Activated naive CD8-positive, alpha-beta T cell treated with anti-CD3 and anti-CD28 coated beads, Interleukin-2, amount 50 U/mL, for 16 hours (primary cell): Measurements from ENCODE around the gene GABRB1.

ENCODE experiments used
- DNase-seq: peaks from one replicate; pipeline ENCODE4 v3.0.0-alpha.2; 2020; ENCODE audit warnings: low read depth, low spot score

The GABRB1 gene

DNA sequence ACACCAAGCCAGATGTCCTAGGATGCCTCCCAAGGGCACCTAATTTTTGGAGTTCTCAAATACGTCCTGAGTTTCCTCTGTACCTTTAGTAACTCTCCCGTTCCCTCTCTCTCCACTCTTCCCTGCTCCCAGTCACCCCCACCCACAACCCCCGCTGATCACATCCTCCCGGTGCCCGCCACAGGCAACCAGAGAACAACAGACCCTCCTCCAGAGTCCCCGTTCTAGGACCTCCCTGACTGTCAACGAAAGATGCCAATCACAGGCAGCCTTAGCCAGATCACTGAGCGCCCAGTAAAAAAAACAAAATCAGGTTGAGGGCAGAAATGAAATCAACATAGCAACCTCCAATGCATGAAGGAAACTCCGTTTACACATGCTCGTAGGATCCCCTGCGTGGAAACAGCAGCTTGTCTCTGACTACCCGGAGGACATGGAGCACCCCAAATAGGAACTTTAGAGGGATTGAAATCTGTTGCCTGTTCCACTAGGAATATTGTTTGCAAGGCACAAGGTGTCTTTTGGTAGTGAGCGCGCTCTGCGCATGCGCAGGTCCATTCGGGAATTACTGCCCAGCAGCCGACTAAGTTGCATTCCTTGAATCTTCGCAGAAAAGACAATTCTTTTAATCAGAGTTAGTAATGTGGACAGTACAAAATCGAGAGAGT lies at the start of gene GABRB1:
Gene GABRB1, plus strand, starts transcription at position 557 of the 668 bp plus-strand sequence.
- no peak for DNase-seq

DNA sequence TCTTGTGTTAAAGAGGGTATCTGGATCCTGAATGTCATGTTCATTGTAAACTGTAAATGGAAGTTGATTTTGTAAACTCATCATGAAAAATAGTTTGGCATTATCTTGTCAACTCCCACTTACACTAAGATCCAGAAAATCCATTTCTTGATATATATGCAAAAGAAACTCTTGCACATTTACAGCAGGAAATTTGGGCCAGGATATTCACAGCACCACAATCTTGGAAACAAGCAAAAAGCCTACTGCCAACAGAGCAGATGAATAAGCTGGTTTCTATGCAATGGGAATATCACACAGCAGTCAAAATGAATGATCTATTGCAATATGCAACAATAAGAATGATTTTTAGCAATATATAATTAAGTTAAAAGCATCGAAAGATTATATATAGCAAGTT lies 46.6 kb upstream of the GABRB1 start:
- no peak for DNase-seq

DNA sequence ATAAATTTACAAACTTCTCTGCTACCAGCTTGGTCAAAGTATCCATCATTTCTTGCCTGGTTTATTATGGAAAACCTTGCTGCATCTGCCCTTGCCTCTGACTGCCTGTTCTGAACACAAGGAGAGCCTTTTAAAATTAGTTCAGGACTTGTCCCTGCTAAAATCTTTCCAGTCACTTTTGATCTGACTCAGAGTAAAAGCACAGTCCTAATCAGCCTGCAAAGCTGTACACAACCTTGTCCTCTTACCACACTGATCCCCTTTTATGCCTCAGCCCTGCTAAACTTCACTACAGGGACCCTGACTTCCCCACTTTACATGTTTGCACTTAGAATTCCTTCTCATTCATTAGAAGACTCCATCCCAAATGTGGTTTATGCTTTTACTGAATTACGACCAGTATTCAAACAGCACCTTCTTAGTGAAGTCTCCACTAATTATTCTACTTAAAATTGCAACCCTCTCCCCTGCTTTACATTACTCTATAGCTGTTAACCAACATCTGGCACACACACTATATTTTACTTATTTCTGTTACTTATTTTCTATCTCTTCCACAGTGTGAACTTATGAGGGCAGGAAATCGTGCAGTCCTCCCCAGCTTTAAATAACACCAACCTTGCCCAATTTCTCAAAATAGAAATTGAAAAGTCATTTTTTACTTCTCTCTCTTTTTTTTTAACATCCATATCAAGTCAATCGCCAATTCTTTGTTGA lies 44.3 kb upstream of the GABRB1 start:
- DNase-seq, result no peak

DNA sequence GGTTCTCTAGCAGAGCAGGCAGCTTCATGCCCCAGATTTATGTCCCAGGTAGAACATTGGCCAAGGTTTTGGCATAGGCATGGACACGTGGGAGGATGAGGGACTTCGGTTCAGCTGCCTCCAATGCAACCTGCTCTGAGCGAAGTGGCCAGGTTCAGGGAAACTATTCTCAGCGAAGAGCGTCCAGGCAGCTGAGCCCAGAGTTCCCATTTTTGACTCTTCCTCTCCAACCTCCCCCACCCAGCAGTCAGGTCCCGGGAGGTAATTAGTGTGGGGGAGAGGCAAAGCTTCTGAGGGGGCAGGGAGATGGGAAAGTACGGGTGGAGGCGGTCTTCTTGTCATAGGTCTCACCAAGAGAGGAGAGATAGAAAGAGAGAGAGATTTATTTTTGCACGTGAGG lies 39.0 kb upstream of the GABRB1 start:
- DNase-seq, result no peak

DNA sequence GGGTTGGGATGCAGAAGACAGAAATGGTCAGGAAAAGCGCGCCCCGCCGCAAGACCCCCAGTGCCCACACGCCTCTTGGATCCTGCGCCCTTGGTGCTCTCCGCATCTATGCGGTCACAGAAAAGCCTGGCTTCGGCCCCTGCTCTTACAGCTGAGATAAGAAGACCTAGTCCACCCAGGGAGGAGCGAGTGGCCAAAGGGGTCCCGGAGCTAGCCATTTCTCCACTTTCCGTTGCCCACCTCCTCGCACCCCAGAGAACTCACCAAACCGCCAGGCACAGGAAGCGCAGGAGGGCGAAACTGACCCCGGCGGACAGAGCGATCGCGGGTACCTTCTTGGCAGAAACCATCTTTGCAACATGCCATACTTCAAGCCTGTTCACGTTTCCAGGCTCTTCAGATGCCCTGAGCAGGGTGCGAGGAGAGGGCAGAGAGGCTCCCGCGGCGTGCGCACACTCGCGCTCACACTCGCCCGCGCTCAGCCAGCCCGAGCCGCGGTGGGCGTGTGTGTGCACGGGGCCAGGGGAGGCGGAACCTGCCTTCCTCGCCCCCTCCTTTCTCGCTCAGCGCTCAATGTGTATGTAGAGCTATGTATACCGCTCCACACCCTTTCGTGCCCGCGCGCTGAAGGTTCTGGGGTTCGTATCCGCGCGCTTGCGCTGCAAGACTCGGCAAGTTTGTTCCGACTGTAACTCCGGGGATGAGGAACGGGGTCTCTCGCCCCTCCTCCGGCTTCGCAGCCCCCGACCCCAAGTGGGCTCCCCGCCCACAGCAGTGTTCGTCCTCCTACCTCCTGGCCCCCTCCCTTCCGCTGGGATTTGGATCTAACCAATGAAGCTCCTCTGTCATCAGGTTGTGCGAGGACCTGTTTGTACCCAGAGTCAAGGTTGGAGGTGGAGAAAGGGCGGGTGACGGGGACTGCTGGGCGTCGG lies 38.0 kb upstream of the GABRB1 start, which contains the start of gene GABRA4:
Gene GABRA4, minus strand, starts transcription at position 507 of the 932 bp plus-strand sequence. Its CDS starts 157 bp downstream, at position 350.
- DNase-seq, result no peak

DNA sequence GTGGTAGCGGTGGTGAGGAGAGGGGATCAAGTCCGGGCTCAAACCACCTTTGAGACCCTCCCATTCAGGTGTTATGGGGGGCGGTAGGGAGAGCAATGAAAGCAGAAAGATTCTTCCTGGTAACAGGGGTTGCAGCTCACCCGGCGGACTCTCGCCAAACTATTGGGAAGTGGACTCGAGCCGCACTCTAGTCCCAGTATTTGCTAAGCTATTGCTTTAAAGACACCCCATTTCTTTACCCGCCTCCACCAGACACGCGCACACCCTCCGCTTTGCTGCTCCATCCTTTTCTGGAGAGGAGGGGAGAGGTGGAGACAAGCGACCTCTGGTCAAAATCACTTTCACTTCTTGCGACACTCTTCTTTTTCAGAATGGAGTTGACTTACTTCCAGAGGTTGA lies 37.4 kb upstream of the GABRB1 start:
- no peak for DNase-seq

DNA sequence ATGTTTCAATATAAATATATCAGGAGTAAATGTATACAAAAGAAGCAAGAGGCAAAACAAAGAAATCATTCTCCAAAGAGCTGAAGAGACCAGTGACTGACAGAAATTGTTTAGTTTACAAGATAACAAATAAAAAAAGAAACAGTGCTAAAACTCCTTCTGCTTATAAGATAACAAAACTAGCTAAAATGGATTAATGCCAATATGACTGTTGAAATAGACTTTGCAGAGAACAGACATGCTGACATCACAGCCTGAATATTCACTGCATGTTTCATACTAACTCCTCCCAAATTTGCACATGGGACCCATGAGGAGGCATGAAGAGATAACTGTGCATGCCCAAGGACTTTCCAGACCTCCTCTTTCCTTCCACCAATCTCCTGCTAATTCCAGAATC lies 31.8 kb upstream of the GABRB1 start:
- no peak for DNase-seq

DNA sequence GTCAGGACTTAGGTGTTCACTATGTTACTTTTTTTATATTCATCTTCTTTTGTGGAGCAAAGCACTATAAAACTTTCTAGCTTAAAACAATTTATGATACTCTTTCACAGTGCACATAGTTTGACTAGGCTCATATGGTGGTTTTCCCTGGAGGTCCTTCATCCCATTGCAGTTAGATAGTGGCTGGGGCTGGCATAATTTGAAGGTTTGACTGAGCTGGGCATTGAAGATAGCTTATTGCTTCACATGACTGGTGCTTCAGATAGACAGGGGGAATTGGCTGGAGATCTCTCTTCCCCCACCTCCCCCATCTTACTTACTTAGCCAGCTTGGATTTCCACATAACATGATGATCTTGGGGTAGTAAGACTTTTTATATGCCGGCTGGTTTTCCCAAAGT lies 31.0 kb upstream of the GABRB1 start:
- DNase-seq, result no peak

DNA sequence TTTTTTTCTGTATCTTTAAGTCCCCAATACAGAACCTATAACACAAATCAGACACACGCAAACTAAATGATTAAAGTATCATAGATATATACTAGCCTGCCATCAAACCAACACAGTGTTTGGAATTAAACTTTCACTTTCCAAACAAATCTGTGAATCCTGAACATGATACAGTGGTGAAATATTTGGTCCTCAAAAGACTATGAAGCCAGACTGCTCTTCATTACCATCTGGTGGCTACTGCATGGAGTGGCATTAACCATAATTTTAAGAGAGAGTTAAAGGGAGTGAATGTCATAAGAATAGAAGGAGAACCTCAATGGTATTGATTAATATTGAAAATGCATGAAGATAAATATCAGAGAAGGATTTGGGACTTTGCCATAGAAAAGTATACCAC lies 28.8 kb upstream of the GABRB1 start:
- DNase-seq, result no peak

DNA sequence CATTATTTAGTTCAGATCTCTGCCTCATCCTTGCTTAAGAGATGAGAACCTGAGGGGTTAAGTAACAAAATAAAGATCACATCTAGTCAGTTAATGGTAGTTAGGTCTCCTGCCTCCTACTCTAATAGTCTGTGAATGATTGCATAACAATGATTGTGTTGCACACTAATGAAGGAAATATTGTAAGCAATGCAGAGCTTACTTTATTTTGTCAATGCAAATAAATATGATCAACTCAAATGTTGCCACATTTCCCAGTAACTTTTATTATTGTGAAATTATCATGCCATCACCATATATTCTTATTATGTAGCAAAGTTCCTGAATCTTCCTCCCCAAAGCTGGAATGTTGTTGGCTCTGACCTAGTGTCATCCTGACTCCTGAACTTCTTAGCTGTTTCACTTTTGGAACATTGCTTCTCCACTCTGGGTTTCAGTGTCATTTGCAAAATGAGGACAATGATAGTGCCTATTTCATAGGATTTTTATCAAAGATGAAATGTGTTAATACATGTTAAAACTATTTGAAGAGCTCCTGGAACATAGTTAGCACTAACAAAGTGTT lies 20.9 kb upstream of the GABRB1 start:
- no peak for DNase-seq

DNA sequence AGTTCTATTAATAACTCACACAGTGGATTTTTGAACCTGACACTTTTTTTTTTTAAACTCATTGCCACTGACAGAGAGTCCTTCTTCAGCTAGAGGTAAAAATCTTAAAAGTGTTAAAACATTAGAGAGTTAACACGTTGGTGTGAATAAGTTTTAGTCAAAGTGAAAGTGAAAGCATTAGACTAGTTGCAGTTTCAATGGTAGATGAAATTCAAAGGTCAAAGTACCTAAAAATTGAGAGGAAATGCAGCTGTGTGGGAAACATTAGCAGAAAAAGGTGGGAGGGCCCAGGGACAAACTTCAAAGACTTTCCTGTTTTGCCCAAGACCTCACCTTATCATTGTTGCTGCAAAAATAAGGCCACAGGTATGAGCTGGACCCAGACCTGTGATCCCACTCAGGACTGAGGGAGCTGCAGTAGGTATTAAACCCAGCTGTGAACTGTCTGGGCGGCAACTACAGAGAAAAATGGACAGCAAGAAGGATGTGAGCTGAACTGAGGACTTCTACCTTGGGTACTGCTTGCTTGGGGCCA lies 20.4 kb upstream of the GABRB1 start:
- no peak for DNase-seq

DNA sequence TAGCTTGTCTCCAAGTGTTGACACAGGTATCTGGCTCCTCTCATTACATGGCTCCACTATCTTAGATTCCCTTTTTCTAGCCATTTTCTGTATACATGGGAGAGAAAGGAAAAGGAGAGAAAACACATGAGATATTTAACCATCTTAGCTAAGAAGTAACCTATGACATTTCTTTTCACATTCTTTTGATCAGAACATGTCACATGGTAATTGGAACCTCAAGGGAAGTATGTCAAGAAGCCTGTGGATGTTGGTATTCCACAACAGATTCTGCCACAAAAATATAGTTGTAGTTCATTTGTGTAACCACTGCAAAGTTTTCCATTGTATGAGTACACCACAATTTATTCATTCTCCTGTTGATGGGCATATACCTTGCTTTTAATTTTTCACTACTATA lies 18.7 kb upstream of the GABRB1 start:
- DNase-seq, result no peak

DNA sequence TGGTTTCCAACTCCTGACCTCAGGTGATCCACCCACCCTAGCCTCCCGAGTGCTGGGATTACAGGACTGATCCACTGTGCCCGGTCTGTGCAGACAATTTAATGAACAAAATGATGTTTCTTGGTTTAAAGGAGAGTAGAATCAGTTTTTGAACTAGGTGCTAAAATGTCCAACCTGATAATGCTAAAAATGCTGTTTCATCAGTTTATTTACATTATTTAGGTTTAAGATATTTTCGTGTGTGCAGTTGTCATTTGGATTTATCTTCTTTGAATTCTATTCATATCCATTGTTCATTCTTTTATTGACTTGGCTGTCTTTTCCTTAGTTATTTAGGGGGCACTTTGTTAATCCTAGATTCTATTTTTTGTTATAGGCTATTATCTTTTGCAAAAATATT lies 18.0 kb upstream of the GABRB1 start:
- no peak for DNase-seq

DNA sequence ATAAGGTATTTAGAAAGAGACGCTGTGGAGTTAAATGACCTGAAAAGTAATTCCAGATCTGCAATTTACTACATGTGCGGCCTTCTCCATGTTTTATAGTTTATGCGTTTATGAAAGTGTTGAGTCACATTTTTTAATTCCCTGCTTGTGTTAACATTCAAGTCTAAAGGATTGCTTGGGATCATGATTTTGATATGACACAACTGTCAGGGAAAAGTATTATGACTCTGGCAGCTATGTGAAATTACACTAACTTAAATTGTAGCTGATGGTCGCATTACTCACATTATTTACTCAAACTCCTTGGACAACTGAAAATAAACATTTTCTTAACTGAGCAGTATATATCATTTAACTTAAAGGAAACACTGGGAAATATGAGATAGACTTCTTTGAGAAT lies 14.3 kb upstream of the GABRB1 start:
- no peak for DNase-seq

DNA sequence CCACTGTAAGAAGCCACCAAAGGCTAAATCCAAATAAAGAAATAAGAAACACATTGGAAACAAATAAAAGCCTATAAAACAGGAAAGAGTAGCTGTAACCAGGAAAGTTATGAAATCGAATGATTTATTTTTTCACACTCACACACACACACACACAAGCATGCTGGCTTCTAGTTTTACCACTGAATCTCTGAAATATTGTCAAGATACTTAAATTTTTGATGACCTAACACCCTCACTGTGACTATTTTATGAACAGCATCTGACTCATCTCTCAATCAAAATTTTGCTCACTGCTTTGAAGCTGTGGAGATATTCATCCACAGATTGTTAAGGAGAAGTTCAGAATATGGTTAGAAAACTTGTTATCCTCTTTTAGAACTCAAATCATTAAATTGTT lies 13.9 kb upstream of the GABRB1 start:
- DNase-seq, result no peak

DNA sequence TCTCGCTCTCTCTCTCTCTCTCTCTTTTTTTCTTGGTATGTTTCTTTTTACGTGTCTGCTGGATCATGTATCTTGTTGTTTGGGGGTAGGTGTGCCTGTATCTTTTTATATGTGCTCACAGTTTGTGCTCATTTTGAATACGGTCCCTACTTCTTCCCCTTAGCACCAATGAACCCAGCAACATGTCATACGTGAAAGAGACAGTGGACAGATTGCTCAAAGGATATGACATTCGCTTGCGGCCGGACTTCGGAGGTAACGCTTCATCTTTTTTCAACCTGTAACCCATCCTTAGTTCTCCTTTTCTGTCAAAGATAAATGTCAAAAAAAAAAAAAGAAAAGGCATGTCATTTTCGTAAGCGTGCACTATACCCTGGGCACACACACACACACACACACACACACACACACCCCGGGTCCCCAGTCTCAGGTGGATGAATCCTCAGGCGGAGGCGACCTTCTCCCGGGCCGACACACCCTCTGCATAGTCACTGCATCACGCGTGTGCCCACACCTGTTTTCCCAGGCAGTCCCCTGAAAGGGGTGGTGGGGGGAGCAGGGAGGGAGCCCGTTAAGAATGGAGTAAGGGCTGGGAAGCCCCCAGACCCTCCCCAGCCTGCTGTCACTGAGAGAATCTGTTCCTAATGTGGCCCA lies 511 bp downstream of the GABRB1 start:
- DNase-seq, result no peak

DNA sequence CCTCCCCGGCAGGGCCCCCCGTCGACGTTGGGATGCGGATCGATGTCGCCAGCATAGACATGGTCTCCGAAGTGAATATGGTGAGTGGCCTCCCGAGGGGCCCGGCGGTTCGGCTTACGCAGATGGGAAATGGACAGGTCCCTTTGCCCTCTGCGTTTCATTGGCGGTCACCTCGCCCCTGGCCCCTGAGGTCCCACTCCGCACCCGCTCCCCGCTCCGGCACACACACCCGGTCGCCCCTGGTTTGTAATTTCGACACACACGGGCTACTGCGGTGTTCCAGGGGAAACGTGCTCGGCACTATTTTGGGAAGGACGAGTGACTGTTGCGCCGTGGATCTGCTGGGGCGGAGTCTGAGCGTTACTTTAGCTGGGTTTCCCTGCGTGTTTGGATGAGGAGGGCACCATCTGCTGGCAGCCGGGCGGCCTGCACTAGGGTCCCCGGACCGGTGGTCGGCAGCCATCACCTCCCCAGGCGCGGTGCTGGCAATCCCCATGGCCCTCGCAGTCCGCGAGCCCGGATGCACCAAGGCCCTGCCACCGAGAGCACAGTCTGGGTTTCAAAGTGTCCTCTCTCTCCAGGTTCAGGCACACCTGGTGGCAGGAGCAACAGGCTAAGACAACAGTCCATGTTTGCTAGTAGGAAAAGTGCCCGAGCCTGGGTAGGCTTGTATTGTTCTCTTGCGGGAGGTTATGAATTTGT lies 1.2 kb downstream of the GABRB1 start:
- no peak for DNase-seq

DNA sequence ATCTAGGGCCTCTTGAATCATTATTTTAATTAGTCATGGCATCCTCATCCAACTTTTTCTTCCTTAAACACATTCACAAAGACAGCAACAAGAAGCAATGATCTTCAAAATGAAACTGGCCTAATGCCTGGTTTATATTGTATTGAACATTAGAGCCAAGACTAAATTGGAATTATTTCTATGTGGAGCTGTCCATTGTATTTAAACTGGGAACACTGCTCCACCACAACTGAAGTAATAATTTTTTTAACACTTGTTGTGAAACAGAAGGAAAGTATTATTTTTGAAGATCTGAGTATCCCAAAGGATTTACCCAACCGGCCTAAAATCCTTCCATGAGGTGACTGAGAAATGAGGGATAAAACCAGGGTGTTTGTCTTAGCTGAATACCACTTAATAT lies 6.9 kb downstream of the GABRB1 start:
- DNase-seq, result no peak

DNA sequence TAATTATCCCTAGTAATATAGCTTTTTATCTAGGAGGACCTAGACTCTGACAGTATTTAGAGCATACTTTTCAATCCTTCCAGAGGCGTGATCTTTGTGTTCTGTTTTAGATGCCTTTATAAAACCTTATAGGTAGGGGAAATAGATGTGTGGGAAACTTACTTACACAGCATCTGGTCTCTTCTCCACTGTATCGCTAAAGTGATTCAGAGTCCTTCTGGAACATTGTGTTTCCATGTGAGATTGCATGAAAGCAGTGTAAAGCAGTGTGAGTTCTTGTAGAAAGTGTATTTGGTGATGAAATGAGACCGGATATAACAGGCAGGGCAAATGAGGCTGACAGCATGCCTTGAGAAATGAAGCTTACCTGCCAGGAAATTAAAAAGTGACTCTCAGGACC lies 9.5 kb downstream of the GABRB1 start:
- DNase-seq, result no peak

DNA sequence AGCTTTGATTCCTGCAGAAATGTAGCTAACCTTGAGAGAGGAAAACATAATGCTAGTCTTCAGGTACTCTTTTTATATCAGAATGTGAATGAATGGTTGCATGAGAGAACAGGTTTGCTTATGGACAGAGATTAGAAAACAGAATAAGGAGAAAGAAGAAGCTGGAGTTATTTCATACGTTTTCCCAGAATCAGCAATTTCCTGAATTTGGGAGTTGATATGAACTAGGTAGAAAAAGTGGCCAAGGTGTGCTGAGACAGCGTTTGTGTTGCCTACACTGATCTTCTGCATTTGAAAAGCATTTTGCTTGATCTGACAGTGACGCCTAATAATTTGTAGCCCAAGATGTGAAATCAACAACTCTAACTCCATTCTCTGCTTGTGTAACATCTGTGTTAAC lies 12.5 kb downstream of the GABRB1 start:
- DNase-seq, result no peak

DNA sequence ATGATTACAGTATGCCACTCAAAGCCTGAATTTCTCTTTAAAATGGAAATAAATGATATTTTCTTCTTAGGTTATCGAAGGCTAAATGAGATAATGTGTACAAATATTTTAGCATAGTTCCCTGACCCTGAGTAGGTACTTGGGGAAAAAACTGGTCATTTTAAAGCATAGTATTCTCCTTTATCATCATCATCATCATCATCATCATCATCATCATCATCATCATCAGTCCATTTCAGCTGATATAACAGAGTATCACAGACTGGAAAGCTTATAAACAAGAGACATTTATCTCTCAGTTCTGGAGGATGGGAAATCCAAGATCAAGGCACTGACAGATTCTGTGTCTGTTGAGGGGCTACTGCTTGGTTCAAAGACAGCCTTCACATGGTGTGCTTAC lies 13.9 kb downstream of the GABRB1 start:
- DNase-seq, result no peak
